GM19099 (cell line): ENCODE measurements around the gene CRB2.

ENCODE experiments used
- POLR2A ChIP-seq: IDR thresholded peaks from 3 replicates; pipeline ENCODE4 v1.6.1; 2011; ENCODE audit warnings: low read depth; ENCODE audit not compliant: insufficient read length; ENCODE audit errors: extremely low read depth

Gene CRB2

DNA sequence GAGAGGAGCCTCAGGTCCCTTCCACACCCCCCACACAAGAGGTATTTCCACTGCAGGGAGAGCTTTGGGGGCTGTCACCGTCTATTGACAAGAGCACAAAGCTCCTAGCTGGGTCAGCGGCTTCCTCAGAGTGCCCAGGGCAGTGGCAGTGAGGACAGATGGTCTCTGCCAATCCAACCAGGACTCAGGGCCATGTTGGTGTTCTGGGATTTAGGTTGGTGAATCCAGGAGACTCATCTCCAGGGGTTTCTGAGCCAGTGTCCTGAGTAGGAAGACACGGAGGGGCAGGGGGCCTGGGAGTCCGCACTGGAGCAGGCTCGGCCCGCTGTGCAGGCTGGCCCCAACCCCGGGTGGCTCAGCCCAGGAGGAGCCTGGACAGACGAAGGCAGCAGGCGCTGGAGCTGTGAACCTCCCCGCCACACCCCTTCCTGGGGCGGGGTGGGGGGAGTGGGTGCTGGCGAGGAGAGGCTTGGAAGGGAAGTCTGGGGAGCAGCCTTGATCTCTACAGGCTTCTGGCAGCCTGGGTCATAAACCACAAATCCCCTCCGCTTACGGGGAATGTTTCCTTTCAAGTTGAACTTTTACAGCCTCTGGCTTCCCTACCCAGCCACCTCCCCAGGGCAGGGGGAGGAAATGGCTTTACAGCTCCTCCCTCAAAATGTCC, 19.6 kb downstream of the CRB2 start:
- TF ChIP-seq POLR2A: no peak

DNA sequence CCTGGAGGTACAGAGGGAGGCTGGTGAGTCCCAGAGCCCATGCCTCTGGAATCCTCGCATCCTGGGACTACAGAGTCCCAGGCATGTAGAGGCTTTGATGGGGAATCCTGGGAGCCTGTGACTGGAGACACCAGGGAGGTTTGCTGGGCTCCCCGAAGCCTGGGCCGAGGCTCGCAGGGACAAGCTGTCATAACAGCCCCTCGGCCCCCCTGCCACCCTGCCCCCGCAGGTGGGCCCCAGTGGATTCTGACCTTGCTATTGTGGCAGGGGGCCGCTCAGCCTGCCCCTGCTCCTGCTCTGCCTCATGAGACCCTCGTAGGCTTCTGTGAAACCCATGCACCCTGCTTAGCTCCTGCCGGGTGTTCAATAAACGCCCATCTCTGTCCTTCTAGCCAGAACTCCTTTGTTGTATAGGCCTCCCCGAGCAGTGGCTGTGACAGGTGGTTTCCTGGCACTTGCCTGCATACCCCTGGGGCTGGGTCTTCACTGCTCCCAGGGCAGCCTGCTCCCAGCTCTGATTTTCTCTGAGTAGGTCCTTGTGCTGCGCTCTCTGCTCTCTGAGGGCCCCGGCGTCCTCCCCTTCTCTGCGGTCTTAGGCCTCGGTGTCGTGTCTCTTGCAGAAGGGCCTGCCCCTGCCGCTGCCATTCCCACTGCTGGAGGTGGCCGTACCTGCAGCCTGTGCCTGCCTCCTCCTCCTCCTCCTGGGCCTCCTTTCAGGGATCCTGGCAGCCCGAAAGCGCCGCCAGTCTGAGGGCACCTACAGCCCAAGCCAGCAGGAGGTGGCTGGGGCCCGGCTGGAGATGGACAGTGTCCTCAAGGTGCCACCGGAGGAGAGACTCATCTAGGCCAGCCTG, 20.4 kb downstream of the CRB2 start:
- TF ChIP-seq POLR2A: no peak

DNA sequence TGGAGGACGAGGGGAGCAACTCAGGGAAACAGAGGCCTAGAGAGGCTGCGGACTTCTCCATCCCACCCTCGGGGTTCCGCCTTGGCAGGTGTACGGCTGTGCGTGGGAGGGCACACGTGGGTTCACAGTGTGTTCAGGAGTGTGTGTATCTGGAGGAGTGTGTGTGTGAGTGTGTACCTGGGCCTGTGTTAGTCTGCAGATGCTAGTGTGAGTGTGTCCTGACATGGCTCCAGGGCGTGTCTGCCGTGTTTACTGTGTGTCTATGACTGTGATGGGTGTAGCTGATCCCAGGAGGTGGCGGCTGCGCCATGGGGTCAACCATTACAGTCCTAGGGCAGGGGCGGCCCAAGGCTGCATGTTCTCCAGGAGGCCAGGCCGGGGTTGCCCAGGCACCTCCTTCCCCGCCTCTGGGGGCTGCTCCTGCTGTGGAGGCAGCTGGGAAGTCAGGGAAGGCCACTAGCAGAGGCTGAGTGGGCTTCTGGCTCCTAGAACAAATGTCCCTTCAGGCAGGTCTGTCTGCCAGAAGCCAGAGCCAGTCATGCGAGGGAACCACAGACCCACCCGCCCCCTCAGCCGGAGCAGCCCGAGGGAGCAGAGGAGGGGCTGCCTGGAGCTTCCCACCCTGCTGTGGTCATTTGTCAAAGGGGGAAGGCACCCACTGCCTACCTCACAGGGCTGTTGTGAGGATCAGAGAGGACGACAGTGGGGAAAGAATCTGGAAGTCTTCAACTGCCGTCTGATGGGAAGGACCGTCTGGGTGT, 21.4 kb downstream of the CRB2 start:
- TF ChIP-seq POLR2A: no peak

DNA sequence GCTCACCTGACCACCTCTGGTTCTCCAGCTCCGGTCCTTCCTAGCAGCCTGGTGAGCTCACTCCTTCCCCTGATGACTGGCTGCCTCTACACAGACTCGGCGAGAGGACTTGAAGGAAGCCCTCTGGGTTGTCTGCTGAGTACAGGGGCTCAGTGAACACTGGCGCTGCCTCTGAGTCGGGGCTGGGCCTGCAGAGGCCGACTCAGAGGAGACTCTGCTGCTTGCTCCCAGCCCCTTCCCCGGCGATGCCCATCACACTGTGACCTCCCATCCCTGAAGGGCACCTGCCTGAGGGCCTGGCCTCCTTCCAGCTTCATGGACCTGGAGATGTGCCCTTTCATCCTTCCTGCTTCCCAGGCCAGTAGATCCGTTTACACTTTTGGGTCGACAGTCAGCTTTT, 22.0 kb downstream of the CRB2 start:
- no peak for TF ChIP-seq POLR2A

DNA sequence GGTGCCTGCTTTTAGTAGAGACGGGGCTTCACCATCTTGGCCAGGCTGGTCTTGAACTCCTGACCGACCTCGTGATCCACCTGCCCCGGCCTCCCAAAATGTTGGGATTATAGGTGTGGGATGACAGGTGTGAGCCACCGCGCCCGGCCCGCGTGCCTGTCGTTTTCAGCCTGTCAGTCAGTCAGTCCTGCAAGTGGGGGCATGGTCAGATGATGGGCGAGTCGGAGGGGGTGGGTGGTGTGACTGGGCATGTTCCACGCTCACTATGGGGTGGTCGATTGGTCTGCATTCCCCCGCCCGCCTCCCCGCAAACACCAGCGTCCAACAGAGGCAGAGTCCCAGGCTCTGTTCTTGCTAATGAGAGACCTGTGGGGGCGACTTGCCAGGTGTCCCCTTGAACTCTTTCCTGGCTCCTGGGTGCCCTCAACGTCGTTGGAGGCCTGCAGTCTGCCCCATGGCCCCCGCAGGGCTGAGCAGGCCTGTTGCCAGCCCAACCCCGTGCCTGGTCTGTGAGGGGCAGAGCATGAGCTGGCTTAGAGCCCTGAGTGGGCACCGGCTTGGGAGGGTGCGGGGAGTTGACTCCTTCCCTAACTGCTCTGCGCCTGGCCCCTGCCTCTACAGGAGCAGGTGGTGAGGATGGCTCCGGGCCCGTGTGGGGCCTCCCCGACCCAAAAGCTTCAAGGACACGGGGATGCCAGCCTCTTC, 23.1 kb downstream of the CRB2 start:
- TF ChIP-seq POLR2A: no peak

DNA sequence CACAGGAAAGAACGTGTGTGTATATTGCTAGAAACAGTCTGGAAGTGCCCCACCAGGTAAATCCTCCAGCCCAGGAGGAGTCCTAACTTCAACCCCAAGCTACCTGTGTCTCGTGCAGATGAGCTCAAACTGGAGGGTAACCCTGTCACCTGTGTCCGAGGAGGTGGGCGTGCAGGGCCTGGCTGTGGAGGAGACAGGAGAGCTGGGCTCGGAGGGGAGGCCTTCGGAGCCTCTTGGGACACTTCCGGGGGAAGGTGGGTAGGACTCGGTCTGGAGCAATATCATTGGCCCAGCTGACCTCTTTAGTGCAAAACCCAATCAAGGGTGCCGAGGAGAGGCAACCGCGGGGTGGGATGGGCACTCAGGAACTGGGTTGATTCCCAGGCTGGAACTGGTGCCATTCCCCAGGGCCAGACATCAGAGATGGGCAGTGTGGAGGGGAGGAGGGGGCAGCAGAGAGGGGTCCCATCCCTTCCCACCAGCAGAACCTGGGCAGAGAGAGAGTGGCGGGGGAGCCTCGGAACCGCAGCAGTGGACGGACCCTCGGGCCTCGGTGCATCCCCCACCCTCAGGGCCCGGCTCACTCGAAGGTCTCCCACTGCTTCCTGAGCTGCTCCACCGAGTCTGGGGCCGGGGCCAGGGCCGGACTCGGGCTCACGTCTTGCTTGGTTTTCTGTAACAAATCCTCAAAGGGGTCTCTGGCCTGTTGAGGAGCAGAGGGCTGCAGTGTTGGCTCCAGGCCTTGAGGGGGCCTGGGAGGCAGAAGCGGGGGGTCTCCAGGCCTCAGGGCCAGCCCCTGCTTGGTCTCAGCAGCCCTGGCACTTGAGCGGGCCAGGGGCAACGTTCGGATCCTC, 25.1 kb downstream of the CRB2 start:
- no peak for TF ChIP-seq POLR2A

DNA sequence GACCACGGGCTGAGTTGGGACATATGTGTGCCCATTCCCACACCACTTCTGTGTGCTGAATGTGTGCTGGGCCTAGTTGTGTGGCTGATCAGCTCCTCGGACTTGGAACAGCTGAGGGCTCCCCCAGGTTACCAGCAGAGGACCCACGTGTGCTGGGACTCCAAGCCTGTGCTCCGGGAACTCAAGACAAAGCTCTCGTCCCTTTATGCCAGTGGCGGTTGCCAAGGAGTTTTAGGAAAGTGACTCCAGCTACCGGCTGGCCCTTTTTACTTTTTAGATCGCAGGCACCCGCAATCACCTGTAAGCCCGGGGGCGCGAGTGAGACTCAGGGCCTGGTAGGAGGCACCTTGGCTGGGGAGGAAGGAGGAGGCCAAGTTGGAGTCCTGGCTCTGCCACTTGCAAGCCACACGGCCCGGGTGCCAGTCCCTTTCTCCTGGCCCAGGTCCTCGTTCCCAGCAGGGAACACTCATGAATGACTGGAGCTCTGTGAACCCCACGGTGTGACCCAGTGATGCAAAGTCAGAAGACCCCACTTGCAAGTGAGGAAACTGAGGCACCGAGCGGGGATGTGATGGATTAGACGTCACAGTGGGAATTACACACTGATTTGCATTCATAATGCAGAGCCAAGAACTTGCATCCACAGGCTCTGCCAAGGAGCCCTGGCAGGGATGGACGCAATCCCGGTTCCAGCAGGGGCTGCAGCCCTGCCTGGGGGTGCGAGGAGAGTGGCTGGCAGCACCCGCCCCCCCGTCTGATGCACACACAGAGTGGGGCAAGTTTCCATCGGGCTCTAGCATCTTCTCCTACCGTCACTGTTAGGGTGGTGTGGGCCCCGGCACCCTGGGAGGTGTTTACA, 26.9 kb downstream of the CRB2 start:
- TF ChIP-seq POLR2A: no peak

DNA sequence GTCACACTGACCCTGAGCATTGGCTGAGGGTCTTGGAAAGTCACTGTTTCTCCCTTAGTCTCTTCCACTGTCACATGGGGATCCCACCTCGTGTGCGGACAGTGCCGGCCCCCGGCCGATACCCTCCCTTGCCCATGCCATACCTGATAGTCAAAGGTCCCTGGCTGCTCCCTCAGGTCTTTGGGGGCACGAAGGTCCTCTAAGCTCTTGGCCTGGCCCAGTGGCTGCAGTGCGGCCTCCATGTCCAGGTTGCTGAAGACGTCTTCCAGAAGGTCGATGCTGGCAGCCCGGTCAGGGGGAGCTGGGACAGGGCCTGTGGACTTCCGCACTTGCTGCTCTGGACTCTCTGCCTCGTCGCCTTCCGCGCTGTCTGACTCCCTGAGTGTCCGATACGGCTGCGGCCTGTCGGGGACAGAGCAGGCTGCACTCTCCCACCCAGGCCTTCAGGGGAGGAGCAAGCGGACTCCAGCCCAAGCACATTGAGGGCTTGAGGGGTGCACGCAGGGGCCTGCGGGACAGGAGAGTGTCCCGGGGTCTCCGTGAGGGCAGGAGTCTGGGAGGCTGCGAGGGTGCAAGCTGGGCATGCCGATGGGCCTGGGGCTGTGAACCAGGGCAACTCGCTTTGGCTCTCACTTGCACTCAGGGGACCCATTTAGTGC, 27.6 kb downstream of the CRB2 start:
- no peak for TF ChIP-seq POLR2A

DNA sequence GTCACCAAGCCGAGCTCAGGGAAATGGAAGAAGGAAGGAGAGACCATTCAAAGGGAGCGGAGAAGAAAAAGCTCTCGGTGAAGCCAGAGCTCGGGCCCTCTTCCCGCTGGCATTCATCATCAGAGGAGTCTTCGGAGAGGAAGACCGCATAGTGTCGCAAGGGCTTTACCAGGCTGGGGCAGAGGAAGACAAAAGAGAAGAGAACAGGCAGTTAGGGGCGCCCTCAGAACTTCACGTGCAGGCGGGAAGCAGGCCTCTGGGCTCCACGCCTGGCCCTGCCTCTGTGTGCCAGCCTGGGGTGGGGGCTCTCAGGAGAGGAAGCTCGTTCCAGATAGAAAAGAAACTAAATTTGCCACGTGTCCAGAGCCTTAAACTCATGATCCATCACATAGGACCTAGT, 31.7 kb downstream of the CRB2 start:
- no peak for TF ChIP-seq POLR2A

DNA sequence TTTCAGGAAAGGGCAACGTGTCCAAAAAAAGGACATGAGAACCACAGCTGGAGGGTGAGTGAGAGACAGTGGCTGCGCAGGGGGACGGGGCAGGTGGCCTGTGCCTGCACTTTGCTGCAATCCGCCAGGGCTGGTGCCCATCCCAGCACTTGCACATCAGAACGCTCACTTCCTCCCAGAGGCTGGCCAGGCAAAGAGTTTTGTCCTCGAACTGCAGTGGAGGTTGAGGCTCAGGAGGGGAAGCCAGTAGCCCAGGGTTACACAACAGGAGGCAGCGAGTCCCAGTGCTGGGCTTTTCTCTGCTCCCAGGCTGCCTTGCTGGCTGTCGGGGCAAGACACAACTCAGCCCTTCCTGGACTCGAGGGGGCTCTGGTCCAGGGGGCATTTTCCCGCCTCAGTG, 33.1 kb downstream of the CRB2 start:
- no peak for TF ChIP-seq POLR2A

DNA sequence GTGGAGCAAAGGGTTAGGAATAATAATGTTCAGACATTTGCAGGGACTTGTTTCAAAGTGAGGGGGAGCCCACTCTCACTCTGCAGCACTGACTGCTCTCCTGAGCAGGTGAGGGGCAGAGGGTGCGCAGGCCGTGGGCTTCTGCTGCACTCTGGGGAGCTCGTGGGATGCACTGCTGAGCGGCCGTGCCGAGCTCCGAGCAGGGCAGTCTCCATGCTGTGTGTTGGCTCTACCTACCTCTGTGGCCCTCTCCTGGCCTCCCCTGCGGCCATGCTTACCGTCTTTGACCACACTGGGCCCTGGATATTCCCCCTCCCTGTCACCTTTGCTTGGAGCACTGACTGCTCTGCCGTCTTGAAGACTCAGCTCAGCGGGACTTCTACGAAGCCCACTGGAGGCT, 33.7 kb downstream of the CRB2 start:
- TF ChIP-seq POLR2A: no peak

DNA sequence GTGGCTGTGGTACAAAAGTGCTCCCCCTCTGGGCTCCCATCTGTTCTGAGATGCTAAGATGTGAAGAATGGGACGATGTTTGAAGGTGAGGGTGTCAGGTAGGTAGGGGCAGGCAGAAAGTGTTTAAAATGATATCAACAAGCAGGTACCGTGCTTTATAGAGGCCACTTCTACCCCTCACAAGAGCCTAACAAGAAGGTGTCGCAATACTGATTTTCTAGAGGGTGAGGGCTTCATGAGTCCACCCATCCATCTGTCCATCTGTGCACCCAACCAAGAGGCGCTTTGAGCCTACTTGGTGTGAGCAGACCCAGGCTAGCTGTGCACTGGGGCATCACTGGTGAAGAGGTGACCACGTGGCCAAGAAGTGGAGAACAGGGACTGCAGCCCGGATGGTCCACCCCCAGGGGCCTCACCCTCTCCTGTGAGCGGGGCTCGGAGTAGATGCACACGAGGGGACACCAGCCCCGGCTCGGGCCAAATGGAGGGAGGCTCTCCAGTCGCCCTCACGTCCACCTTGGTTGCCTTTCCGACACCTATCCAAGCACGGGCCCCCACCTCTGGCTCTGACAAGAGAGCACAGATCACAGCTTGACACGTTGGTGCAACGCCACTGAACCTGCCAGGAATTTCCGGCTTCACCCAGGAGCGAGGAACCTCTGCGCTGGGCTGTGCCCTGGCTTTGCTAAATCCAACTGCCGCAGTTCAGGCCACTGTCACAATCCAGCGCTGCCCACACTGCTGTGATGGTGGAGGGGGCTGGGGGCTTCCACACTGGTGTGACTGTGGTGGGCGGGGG, 34.5 kb downstream of the CRB2 start:
- TF ChIP-seq POLR2A: no peak
